Right atrium auricular region (tissue), 2 donors: ENCODE data around the gene MET. TPM values are rescaled to one million over a fixed set of nuclear protein-coding genes. Genes with fewer than 3 reads are reported as not detected.
"Not testable (repeated sequence)": the region's sequence is repeated elsewhere in the genome, so short reads cannot be mapped to it uniquely, and the experiment has no call there.

Source experiments
- DNase-seq: peaks from one replicate; pipeline ENCODE4 v3.0.0-alpha.2; 2019; ENCODE audit warnings: low spot score
- H3K27ac ChIP-seq, 2 donors: fragments of 200-600 bp; sonication (generic); 1 replicate in 1 of 2; 2 replicates in 1 of 2; pipeline ENCODE4 v1.5.1; 2016 to 2019
- H3K27me3 ChIP-seq, 2 donors: fragments of 200-600 bp; sonication (generic); one replicate each; pipeline versions ENCODE4 v1.5.1 to v1.6.0; 2017 to 2019
- H3K36me3 ChIP-seq: fragments of 200-600 bp; sonication (generic); one replicate; pipeline ENCODE4 v1.5.1; 2016
- H3K4me1 ChIP-seq, 2 donors: fragments of 200-600 bp; sonication (generic); one replicate each; pipeline versions ENCODE4 v1.5.1 to v1.6.0; 2017 to 2019
- H3K4me3 ChIP-seq, 2 donors: fragments of 200-600 bp; sonication (generic); 1 replicate in 1 of 2; 2 replicates in 1 of 2; pipeline ENCODE4 v1.5.1; 2017 to 2019; ENCODE audit warnings: mild to moderate bottlenecking in 1 of 2, moderate library complexity in 1 of 2
- H3K9me3 ChIP-seq, 2 donors: fragments of 200-600 bp; sonication (generic); one replicate each; pipeline ENCODE4 v1.5.1; 2019
- total RNA-seq, 2 donors: library from RNA; depleted of rRNA; stranded (reverse); fragments of >200 nt; gene quantifications; one replicate each; pipeline ENCODE4 v1.1.0, GENCODE V29; 2016
- TF ChIP-seq, protein P1 (sequence below), 2 donors: fragments of 200-600 bp; sonication (generic); IDR thresholded peaks; one replicate each; pipeline ENCODE4 v1.5.1; 2019; ENCODE audit warnings: antibody characterized with exemption in 2 of 2

The MET gene
- total RNA-seq, 2 donors from 2014 or later: 16.1 to 17.5 TPM

DNA sequence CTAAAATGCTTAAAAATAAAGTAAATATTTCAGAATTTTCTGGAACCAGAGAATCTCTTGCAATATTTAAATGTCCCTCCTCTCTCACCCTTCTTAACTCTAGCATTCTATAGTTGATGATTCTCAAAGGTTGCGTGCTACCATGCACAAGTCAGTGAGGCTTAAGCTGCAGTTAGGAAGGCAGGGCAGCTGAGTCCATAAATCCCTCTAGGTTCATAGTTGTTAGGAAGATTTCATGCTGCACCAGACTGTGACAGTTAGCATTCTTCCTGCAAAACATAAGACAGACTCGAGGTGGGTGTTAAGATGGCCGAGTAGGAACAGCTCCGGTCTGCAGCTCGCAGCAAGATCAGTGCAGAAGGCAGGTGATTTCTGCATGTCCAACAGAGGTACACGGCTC lies 70.6 kb downstream of the MET start:
- DNase-seq: no peak
- no peaks in the 10 kb centered on the region for H3K4me1 ChIP-seq
- H3K27ac ChIP-seq: no peak overlapping the region
- H3K36me3 ChIP-seq: no peaks in the 10 kb centered on the region
- TF ChIP-seq, protein P1, sequence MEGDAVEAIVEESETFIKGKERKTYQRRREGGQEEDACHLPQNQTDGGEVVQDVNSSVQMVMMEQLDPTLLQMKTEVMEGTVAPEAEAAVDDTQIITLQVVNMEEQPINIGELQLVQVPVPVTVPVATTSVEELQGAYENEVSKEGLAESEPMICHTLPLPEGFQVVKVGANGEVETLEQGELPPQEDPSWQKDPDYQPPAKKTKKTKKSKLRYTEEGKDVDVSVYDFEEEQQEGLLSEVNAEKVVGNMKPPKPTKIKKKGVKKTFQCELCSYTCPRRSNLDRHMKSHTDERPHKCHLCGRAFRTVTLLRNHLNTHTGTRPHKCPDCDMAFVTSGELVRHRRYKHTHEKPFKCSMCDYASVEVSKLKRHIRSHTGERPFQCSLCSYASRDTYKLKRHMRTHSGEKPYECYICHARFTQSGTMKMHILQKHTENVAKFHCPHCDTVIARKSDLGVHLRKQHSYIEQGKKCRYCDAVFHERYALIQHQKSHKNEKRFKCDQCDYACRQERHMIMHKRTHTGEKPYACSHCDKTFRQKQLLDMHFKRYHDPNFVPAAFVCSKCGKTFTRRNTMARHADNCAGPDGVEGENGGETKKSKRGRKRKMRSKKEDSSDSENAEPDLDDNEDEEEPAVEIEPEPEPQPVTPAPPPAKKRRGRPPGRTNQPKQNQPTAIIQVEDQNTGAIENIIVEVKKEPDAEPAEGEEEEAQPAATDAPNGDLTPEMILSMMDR (IDR thresholded peaks at IDR 0.05): no peak
- no peaks in the 10 kb centered on the region for H3K27me3 ChIP-seq
- no peaks in the 10 kb centered on the region for H3K9me3 ChIP-seq
- no peak overlapping the region for H3K4me3 ChIP-seq

DNA sequence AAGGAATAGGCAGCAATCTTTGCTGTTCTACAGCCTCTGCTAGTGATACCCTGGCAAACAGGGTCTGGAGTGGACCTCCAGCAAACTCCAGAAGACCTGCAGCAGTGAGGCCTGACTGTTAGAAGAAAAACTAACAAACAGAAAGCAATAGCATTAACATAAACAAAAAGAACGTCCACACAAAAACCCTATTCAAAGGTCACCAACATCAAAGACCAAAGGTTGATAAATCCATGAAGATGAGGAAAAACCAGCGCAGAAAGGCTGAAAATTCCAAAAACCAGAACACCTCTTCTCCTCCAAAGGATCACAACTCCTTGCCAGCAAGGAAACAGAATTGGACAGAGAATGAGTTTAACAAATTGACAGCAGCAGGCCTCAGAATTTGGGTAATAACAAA lies 71.8 kb downstream of the MET start:
- not testable (repeated sequence) for H3K4me3 ChIP-seq

DNA sequence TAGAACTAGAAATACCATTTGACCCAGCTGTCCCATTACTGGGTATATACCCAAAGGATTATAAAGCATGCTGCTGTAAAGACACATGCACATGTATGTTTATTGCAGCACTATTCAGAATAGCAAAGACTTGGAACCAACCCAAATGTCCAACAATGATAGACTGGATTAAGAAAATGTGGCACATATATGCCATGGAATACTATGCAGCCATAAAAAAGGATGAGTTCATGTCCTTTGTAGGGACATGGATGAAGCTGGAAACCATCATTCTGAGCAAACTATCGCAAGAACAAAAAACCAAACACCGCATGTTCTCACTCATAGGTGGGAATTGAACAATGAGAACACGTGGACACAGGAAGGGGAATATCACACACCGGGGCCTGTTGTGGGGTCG lies 74.4 kb downstream of the MET start:
- not testable (repeated sequence) for DNase-seq, H3K36me3 ChIP-seq

More for the DNA sequence above, 71.8 kb downstream of the MET start:
- not testable (repeated sequence) for H3K27me3 ChIP-seq, H3K27ac ChIP-seq, DNase-seq, H3K9me3 ChIP-seq, H3K4me1 ChIP-seq, H3K36me3 ChIP-seq

DNA sequence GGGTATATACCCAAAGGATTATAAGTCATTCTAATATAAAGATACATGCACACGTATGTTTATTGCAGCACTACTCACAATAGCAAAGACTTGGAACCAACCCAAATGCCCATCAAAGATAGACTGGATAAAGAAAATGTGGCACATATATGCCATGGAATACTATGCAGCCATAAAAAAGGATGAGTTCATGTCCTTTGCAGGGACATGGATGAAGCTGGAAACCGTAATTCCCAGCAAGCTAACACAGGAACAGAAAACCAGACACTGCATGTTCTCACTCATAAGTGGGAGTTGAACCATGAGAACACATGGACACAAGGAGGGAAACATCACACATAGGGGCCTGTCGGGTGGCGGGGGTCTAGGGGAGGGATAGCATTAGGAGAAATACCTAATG lies 79.1 kb downstream of the MET start:
- not testable (repeated sequence) for H3K36me3 ChIP-seq, H3K27ac ChIP-seq, H3K4me1 ChIP-seq, DNase-seq, H3K9me3 ChIP-seq, H3K4me3 ChIP-seq, H3K27me3 ChIP-seq

More for the DNA sequence above, 74.4 kb downstream of the MET start:
- H3K9me3 ChIP-seq, H3K27ac ChIP-seq, H3K4me3 ChIP-seq, H3K4me1 ChIP-seq, H3K27me3 ChIP-seq: not testable (repeated sequence)

DNA sequence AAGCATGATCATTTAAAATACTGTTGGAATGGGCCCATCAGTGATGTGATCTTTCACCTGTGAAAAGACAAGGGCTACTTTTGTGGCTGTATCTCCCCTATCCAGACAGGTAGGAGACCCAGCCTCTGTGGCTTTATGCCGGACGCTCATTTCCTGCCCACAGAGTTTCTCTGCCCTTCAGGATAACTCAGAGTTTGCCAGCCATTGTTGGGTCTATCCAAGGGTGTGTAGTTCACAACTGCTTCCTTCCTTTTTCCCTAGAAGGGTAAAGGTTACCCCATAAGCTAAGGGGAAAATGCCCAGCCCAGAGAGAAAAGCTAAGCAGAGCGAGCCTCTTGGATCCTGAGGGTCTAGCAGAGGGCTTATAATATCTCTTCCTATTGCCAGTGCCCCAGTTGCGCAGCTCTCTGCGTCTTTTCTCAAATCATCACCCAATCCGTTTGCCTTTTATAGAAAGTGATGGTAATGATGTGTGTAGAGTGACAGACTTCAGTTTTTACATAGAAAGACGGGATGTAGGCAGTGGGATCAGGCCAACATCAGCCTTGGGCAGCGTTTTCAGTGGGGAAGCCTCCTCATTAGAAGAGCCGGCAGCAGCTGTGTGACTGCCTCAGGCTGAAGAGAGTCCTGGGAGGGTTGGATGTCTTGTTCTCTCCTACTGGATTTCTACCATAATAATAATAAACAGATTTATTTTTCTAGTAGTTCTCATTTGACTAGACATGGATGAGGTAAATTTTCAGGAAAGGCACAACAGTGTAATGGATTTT lies 80.5 kb downstream of the MET start:
- Histone ChIP-seq H3K4me3 (no peak overlapping the region), H3K9me3 (no peaks in the 10 kb centered on the region), H3K27ac (no peak overlapping the region), H3K27me3 (no peaks in the 10 kb centered on the region), H3K36me3 (no peaks in the 10 kb centered on the region), H3K4me1 (no peaks in the 10 kb centered on the region)
- no peak for DNase-seq
- TF ChIP-seq, protein P1 (IDR thresholded peaks at IDR 0.05): no peak

DNA sequence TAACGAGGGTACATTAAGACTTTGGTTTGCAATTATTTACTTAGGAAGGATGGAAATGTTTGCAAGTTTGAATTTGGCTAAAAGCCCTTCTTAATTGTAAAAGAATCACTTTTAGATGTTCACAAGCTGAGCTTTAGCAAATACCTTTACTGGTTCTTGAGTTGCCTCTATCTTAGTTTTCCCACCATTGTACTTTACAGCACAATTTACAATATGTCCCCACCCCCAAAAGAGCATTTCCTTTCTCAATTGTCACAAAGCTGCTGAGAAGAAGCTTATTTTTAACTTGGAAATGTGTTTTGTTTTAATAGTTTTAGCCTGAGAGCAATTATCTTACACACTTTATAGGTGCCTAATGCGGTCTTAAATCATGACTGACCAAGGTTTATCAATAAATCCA lies 81.1 kb downstream of the MET start:
- H3K4me1 ChIP-seq: no peaks in the 10 kb centered on the region
- no peaks in the 10 kb centered on the region for H3K27me3 ChIP-seq
- H3K27ac ChIP-seq: no peak overlapping the region
- DNase-seq: no peak
- no peaks in the 10 kb centered on the region for H3K9me3 ChIP-seq
- no peak overlapping the region for H3K4me3 ChIP-seq
- no peaks in the 10 kb centered on the region for H3K36me3 ChIP-seq
- TF ChIP-seq, protein P1 (IDR thresholded peaks at IDR 0.05): no peak

DNA sequence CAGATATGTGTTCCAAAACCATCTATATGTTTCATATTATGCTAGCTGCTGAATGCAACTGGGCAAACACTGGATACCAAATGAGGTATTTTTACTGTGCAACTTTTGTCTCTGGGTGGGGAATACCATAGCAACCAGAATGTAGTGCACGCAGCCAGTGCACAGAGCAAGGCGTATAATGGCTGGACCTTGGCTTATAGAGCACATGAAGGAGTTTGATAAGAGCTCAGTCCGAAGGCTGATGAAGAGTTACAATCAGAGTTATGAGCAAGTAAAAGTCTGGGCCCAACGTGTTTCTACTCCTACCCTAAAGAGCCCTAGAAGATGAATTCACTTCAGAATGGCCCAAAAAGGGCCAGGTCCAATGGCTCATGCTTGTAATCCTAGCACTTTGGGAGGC lies 82.2 kb downstream of the MET start:
- Histone ChIP-seq H3K36me3 (no peaks in the 10 kb centered on the region), H3K4me1 (no peaks in the 10 kb centered on the region), H3K27ac (no peak overlapping the region), H3K4me3 (no peak overlapping the region), H3K9me3 (no peaks in the 10 kb centered on the region), H3K27me3 (no peaks in the 10 kb centered on the region)
- TF ChIP-seq, protein P1 (IDR thresholded peaks at IDR 0.05): no peak
- DNase-seq: no peak
